SU-DHL-6 (cell line): ENCODE measurements around the gene LMO7.

ENCODE experiments used
- H2AFZ ChIP-seq: fragments of 200-600 bp; sonication (generic); 2 replicates; pipeline ENCODE4 v1.6.1; 2014; ENCODE audit warnings: low read depth, mild to moderate bottlenecking, moderate library complexity, mixed read lengths, antibody characterized with exemption, low read length; ENCODE audit not compliant: severe bottlenecking
- H3F3A ChIP-seq: fragments of 200-600 bp; shearing (Covaris generic); 2 replicates; pipeline ENCODE4 v1.6.0; 2016; ENCODE audit warnings: antibody characterized with exemption, mild to moderate bottlenecking; ENCODE audit not compliant: insufficient read depth
- H3K27ac ChIP-seq: fragments of 200-600 bp; sonication (generic); 2 replicates; pipeline ENCODE4 v1.5.1; 2016; ENCODE audit warnings: low read depth, mild to moderate bottlenecking, low read length, moderate library complexity, mixed read lengths
- H3K27me3 ChIP-seq: fragments of 200-600 bp; sonication (generic), shearing (Covaris generic); 2 replicates; pipeline ENCODE4 v1.6.0; 2014; ENCODE audit warnings: mild to moderate bottlenecking, low read length
- H3K36me3 ChIP-seq: fragments of 200-600 bp; sonication (generic); 2 replicates; pipeline ENCODE4 v1.6.1; 2014; ENCODE audit warnings: mild to moderate bottlenecking, low read length, mixed read lengths
- H3K4me2 ChIP-seq: fragments of 300-600, 200-600 bp; shearing (Covaris generic), sonication (generic); 2 replicates; pipeline ENCODE4 v1.6.0; 2014; ENCODE audit warnings: low read length, low read depth, mild to moderate bottlenecking; ENCODE audit not compliant: poor library complexity, severe bottlenecking
- H3K4me3 ChIP-seq: fragments of 200-600 bp; sonication (generic); 2 replicates; pipeline ENCODE4 v1.5.1; 2014; ENCODE audit warnings: antibody characterized with exemption, low read length, mild to moderate bottlenecking, mixed read lengths; ENCODE audit not compliant: insufficient read depth, poor library complexity, severe bottlenecking
- H3K79me2 ChIP-seq: fragments of 200-600 bp; sonication (generic); 2 replicates; pipeline ENCODE4 v1.6.1; 2014; ENCODE audit warnings: mild to moderate bottlenecking, low read length, moderate library complexity; ENCODE audit not compliant: insufficient read depth
- H3K9ac ChIP-seq: fragments of 200-600 bp; sonication (generic); 2 replicates; pipeline ENCODE4 v1.7.0; 2014; ENCODE audit warnings: mild to moderate bottlenecking, low read length
- H3K9me2 ChIP-seq: fragments of 200-600 bp; sonication (generic); replicated peaks from 2 replicates; pipeline ENCODE4 v1.6.1; 2014; ENCODE audit warnings: low read length; ENCODE audit not compliant: insufficient read depth
- H3K9me3 ChIP-seq: fragments of 200-600 bp; sonication (generic); 2 replicates; pipeline ENCODE4 v1.6.1; 2014; ENCODE audit warnings: low read length, mixed read lengths; ENCODE audit not compliant: insufficient read depth
- H4K20me1 ChIP-seq: fragments of 200-600 bp; sonication (generic); 2 replicates; pipeline ENCODE4 v1.6.1; 2014; ENCODE audit warnings: low read depth, mild to moderate bottlenecking, antibody characterized with exemption, low read length, moderate library complexity, mixed read lengths
- CTCF ChIP-seq: fragments of 200-600 bp; sonication (generic); IDR thresholded peaks from one replicate; pipeline ENCODE4 v1.5.1; 2017; ENCODE audit warnings: antibody characterized with exemption, mild to moderate bottlenecking, low read length, moderate library complexity; ENCODE audit not compliant: insufficient read depth, poor library complexity, severe bottlenecking
- EZH2phosphoT487 ChIP-seq: fragments of 200-600 bp; sonication (generic), shearing (Covaris generic); conservative IDR thresholded peaks from 2 replicates; pipeline ENCODE4 v1.6.1; 2018; ENCODE audit warnings: mild to moderate bottlenecking, antibody characterized with exemption, low read length, moderate library complexity, mixed read lengths

LMO7 gene

GRCh38 chr13:75612354-75612753, 23.8 kb upstream of the LMO7 start:
- Histone ChIP-seq H3K36me3 (0 out of 2 replicates have a peak, but pooled peaks cover 3% of the 10 kb centered on the region), H3K79me2 (no peaks in the 10 kb centered on the region), H3K9ac (no peak overlapping the region), H3F3A (no peaks in the 10 kb centered on the region; the same call in 1 of the 2 replicates), H4K20me1 (no peaks in the 10 kb centered on the region), H3K27ac (no peak overlapping the region), H2AFZ (no peak overlapping the region), H3K9me2 (no peaks in the 10 kb centered on the region), H3K27me3 (no peaks in the 10 kb centered on the region), H3K4me2 (no peak overlapping the region), H3K4me3 (no peak overlapping the region), H3K9me3 (no peaks in the 10 kb centered on the region)
- TF ChIP-seq CTCF (no peak), EZH2phosphoT487 (no peak)

GRCh38 chr13:75617230-75617629, 18.9 kb upstream of the LMO7 start:
- Histone ChIP-seq H3K9me2 (no peaks in the 10 kb centered on the region), H3K27ac (no peak overlapping the region), H3K4me2 (no peak overlapping the region), H3K36me3 (peaks cover 5% of the 10 kb centered on the region; the same call in 1 of the 2 replicates), H3K9ac (no peak overlapping the region), H3K4me3 (no peak overlapping the region), H3F3A (peaks cover 6% of the 10 kb centered on the region; the same call in 1 of the 2 replicates), H2AFZ (no peak overlapping the region), H4K20me1 (no peaks in the 10 kb centered on the region), H3K79me2 (no peaks in the 10 kb centered on the region), H3K9me3 (no peaks in the 10 kb centered on the region), H3K27me3 (no peaks in the 10 kb centered on the region)
- TF ChIP-seq CTCF = no peak
- TF ChIP-seq EZH2phosphoT487 = no peak

GRCh38 chr13:75618308-75618707, 17.8 kb upstream of the LMO7 start:
- Histone ChIP-seq H4K20me1 (no peaks in the 10 kb centered on the region), H3K4me2 (no peak overlapping the region), H3K9ac (no peak overlapping the region), H3K79me2 (no peaks in the 10 kb centered on the region), H3K9me2 (no peaks in the 10 kb centered on the region), H3K4me3 (no peak overlapping the region), H3K27ac (no peak overlapping the region), H3F3A (peaks cover 6% of the 10 kb centered on the region; the same call in 1 of the 2 replicates), H2AFZ (no peak overlapping the region), H3K36me3 (peaks cover 5% of the 10 kb centered on the region; the same call in 1 of the 2 replicates), H3K9me3 (no peaks in the 10 kb centered on the region), H3K27me3 (no peaks in the 10 kb centered on the region)
- TF ChIP-seq CTCF (no peak), EZH2phosphoT487 (no peak)
